HCT116 (cell line): ENCODE measurements around the gene PSORS1C2. TPM values are rescaled to one million over a fixed set of nuclear protein-coding genes. Genes with fewer than 3 reads are reported as not detected.

Experiments
- ATAC-seq: fragments of 200-7000 bp; cut with Tn5 transposase; 2 replicates; pipeline ENCODE4 v1.9.1; 2020; ENCODE audit warnings: mild to moderate bottlenecking, moderate library complexity
- BruUV-seq: library from RNA; stranded (reverse); fragments of 400-500 nt; replicated peaks from 2 replicates; lab custom pipeline; 2021; lab: Mats Ljungman, UMichigan
- CTCF ChIA-PET: fragments of 300-600 bp; sonication (Branson Sonifier 250); formaldehyde crosslinking; loops from one replicate; lab custom pipeline; 2021; ENCODE audit warnings: antibody characterized with exemption; lab: Charles Lee
- POLR2A ChIA-PET: fragments of 300-600, 350-600 bp; sonication (Branson Sonifier 250); formaldehyde crosslinking; loops from one replicate; lab custom pipeline; 2021; ENCODE audit warnings: antibody characterized with exemption; lab: Charles Lee
- RAD21 ChIA-PET, 2 experiments: fragments of 300-600 bp; sonication (Branson Sonifier 250); formaldehyde crosslinking; loops; one replicate each; lab custom pipeline; 2023; ENCODE audit warnings: low total read pairs in 2 of 2; ENCODE audit not compliant: uncharacterized antibody in 2 of 2, unreplicated experiment in 2 of 2, low non-redundant PET in 1 of 2; lab: Charles Lee
- DNase-seq: peaks from one replicate; pipeline ENCODE4 v3.0.0-alpha.2; 2010; ENCODE audit warnings: low read depth, low spot score
- H2AFZ ChIP-seq: fragments of 200-600 bp; shearing (Covaris generic), sonication (generic); 2 replicates; pipeline ENCODE4 v1.6.1; 2017; ENCODE audit warnings: low read depth, mixed run types, mixed read lengths, antibody characterized with exemption, low read length; ENCODE audit not compliant: poor library complexity, severe bottlenecking
- H3K27ac ChIP-seq: 2 replicates; pipeline ENCODE4 v1.5.1; 2012; ENCODE audit warnings: low read depth, low read length
- H3K27me3 ChIP-seq: fragments of 200-600 bp; sonication (generic); 2 replicates; pipeline ENCODE4 v1.6.1; 2016; ENCODE audit warnings: mixed run types, low read length, mixed read lengths; ENCODE audit not compliant: insufficient read depth
- H3K36me3 ChIP-seq, 2 experiments: fragments of 200-500 bp in 1 of 2; fragments of 200-600 bp in 1 of 2; sonication (Bioruptor generic) in 1 of 2; sonication (generic) in 1 of 2; 2 replicates each; pipeline versions ENCODE4 v1.5.1 to v1.6.1; 2014 to 2016; ENCODE audit warnings: low read length in 2 of 2, inconsistent platforms in 1 of 2, mixed read lengths in 1 of 2, mixed run types in 1 of 2; ENCODE audit not compliant: insufficient read depth in 2 of 2, control insufficient read depth in 1 of 2
- H3K4me1 ChIP-seq, 2 experiments: fragments of 200-600 bp in 1 of 2; sonication (generic) in 1 of 2; 2 replicates each; pipeline versions ENCODE4 v1.5.1 to v1.6.1; 2012 to 2017; ENCODE audit warnings: low read length in 2 of 2, inconsistent platforms in 1 of 2, mild to moderate bottlenecking in 1 of 2, mixed read lengths in 1 of 2, mixed run types in 1 of 2, moderate library complexity in 1 of 2; ENCODE audit not compliant: insufficient read depth in 2 of 2, control insufficient read depth in 1 of 2
- H3K4me2 ChIP-seq: fragments of 200-600 bp; sonication (generic); 2 replicates; pipeline ENCODE4 v1.6.1; 2017; ENCODE audit warnings: mixed run types, low read length, mixed read lengths
- H3K4me3 ChIP-seq, 2 experiments: fragments of 200-600 bp in 1 of 2; sonication (generic) in 1 of 2; replicated peaks in 1 of 2; 2 replicates each; pipeline ENCODE4 v1.5.1; 2011 to 2016; ENCODE audit warnings: low read length in 2 of 2, control low read depth in 1 of 2, low read depth in 1 of 2, mild to moderate bottlenecking in 1 of 2, mixed read lengths in 1 of 2, mixed run types in 1 of 2
- H3K79me2 ChIP-seq: fragments of 200-600 bp; sonication (generic); 2 replicates; pipeline ENCODE4 v1.6.1; 2017; ENCODE audit warnings: mild to moderate bottlenecking, mixed run types, low read length, moderate library complexity, mixed read lengths; ENCODE audit not compliant: insufficient read depth
- H3K9ac ChIP-seq: fragments of 200-600 bp; sonication (generic); 2 replicates; pipeline ENCODE4 v1.6.1; 2016; ENCODE audit warnings: low read length, mixed read lengths
- H3K9me2 ChIP-seq: fragments of 200-600 bp; sonication (generic), shearing (Covaris generic); 2 replicates; pipeline ENCODE4 v1.6.1; 2017; ENCODE audit warnings: mixed run types, mild to moderate bottlenecking, moderate library complexity; ENCODE audit not compliant: insufficient read depth
- H3K9me3 ChIP-seq, 2 experiments: fragments of 200-500 bp in 1 of 2; fragments of 200-600 bp in 1 of 2; sonication (Bioruptor generic) in 1 of 2; sonication (generic) in 1 of 2; 2 replicates each; pipeline ENCODE4 v1.6.1; 2014 to 2017; ENCODE audit warnings: low read length in 2 of 2, mixed read lengths in 2 of 2, inconsistent platforms in 1 of 2, low read depth in 1 of 2, mild to moderate bottlenecking in 1 of 2, mixed run types in 1 of 2, moderate library complexity in 1 of 2; ENCODE audit not compliant: control insufficient read depth in 1 of 2, insufficient read depth in 1 of 2
- H4K20me1 ChIP-seq: fragments of 200-600 bp; sonication (generic), shearing (Covaris generic); 2 replicates; pipeline ENCODE4 v1.6.1; 2017; ENCODE audit warnings: mixed run types, mild to moderate bottlenecking, moderate library complexity; ENCODE audit not compliant: insufficient read depth
- CTCF ChIP-seq, 3 experiments: fragments of 200-600 bp in 1 of 3; sonication (generic) in 1 of 3; IDR thresholded peaks in 2 of 3; conservative IDR thresholded peaks in 1 of 3; 2 replicates each; pipeline ENCODE4 v1.5.1; 2012 to 2017; ENCODE audit warnings: low read depth in 2 of 3, low read length in 2 of 3, antibody characterized with exemption in 1 of 3, borderline replicate concordance in 1 of 3, control low read depth in 1 of 3, mild to moderate bottlenecking in 1 of 3, mixed read lengths in 1 of 3, mixed run types in 1 of 3, moderate library complexity in 1 of 3; ENCODE audit not compliant: insufficient read depth in 1 of 3
- ELF1 ChIP-seq: IDR thresholded peaks from 2 replicates; pipeline ENCODE4 v1.6.1; 2012; ENCODE audit warnings: low read depth, borderline replicate concordance
- EZH2 ChIP-seq: fragments of 200-600 bp; sonication (generic); IDR thresholded peaks from 2 replicates; pipeline ENCODE4 v1.6.1; 2017; ENCODE audit warnings: antibody characterized with exemption, mixed run types
- EZH2phosphoT487 ChIP-seq: fragments of 200-600 bp; IDR thresholded peaks from 2 replicates; pipeline ENCODE4 v1.6.1; 2018; ENCODE audit warnings: antibody characterized with exemption, borderline replicate concordance
- FOSL1 ChIP-seq: IDR thresholded peaks from 2 replicates; pipeline ENCODE4 v1.6.1; 2012; ENCODE audit warnings: low read depth
- JUND ChIP-seq: IDR thresholded peaks from 2 replicates; pipeline ENCODE4 v1.6.1; 2012
- MAX ChIP-seq: IDR thresholded peaks from 2 replicates; pipeline ENCODE4 v1.6.1; 2012
- POLR2A ChIP-seq: IDR thresholded peaks from 2 replicates; pipeline ENCODE4 v1.7.0; 2011; ENCODE audit warnings: borderline replicate concordance; ENCODE audit not compliant: insufficient read depth, insufficient read length; ENCODE audit errors: extremely low read depth
- RAD21 ChIP-seq: IDR thresholded peaks from 2 replicates; pipeline ENCODE4 v1.6.1; 2012; ENCODE audit warnings: low read depth, mild to moderate bottlenecking
- REST ChIP-seq: IDR thresholded peaks from 2 replicates; pipeline ENCODE4 v1.6.1; 2012; ENCODE audit warnings: low read depth
- SIN3A ChIP-seq: IDR thresholded peaks from 2 replicates; pipeline ENCODE4 v1.6.1; 2012; ENCODE audit warnings: low read depth
- SP1 ChIP-seq: IDR thresholded peaks from 2 replicates; pipeline ENCODE4 v1.6.1; 2012; ENCODE audit warnings: low read depth
- SRF ChIP-seq: IDR thresholded peaks from 2 replicates; pipeline ENCODE4 v1.6.1; 2012; ENCODE audit warnings: low read depth
- YY1 ChIP-seq: IDR thresholded peaks from 2 replicates; pipeline ENCODE4 v1.6.1; 2011; ENCODE audit warnings: low read length, low read depth, moderate library complexity, mild to moderate bottlenecking; ENCODE audit not compliant: insufficient replicate concordance; ENCODE audit errors: extremely low read depth
- intact Hi-C: fragments of 100-400 bp; cut with micrococcal nuclease; formaldehyde crosslinking; loops from 2 replicates; pipeline ENCODE4 v1.10.0; 2022
- total RNA-seq: library from RNA; stranded (reverse); gene quantifications from one replicate; pipeline ENCODE4 v1.2.1, GENCODE V29; 2021; ENCODE audit not compliant: unreplicated experiment
- TF ChIP-seq, protein P1 (sequence below): IDR thresholded peaks from 2 replicates; pipeline ENCODE4 v1.6.1; 2011; ENCODE audit warnings: mild to moderate bottlenecking, low read length, moderate library complexity; ENCODE audit not compliant: insufficient replicate concordance; ENCODE audit errors: extremely low read depth
- TF ChIP-seq, protein P2 (sequence below): IDR thresholded peaks from 2 replicates; pipeline ENCODE4 v1.6.1; 2012

The PSORS1C2 gene
- total RNA-seq, 1 experiment from 2014 or later: not detected

DNA sequence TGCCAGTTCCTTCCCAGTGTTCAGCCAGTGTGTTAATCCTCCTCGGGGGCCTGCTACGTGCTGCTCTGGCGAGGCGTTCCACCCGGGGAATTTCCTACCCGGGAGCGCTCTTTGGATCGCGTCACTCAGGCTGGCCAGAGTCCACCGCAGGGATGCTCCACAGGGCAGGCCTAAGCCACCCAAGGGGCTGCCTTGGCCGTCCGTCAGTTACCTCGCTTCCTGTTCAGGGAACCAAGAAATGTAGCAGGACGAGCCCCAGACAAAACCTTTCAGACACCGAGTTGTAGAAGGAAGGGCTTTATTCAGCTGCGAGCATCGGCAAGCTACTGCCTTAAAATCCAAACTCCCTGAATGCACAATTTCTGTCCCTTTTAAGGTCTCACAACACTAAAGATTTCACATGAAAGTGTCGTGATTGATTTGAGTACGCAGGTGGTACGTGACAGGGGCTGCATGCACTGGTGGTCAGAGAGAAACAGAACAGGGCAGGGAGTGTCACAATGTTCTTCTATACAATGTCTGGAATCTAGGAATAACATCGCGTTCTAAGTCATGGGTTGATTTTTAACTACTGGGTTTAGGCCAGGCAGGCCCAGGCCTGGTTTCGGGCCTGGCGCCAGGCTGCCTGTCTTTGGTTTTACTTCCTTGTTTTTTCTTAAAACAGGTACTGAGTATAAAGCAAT is 47.3 kb upstream of the PSORS1C2 start:
- Histone ChIP-seq H3K27me3 (no peaks in the 10 kb centered on the region), H4K20me1 (no peaks in the 10 kb centered on the region), H3K9me2 (no peaks in the 10 kb centered on the region), H3K27ac (no peak overlapping the region), H3K9me3 (no peaks in the 10 kb centered on the region), H3K4me3 (no peak overlapping the region), H2AFZ (no peak overlapping the region), H3K4me2 (no peak overlapping the region), H3K9ac (no peak overlapping the region), H3K79me2 (no peaks in the 10 kb centered on the region), H3K36me3 (no peaks in the 10 kb centered on the region), H3K4me1 (no peaks in the 10 kb centered on the region)
- POLR2A ChIA-PET: no interaction called here
- TF ChIP-seq SIN3A (no peak), REST (no peak), SRF (no peak), CTCF (IDR thresholded peaks at IDR 0.05 in 2 of 3, conservative IDR thresholded peaks at IDR 0.05 in 1 of 3; ENCODE audit: borderline replicate concordance in 1 of 3, insufficient read depth in 1 of 3, low read depth in 2 of 3, low read length in 2 of 3) (no peak), JUND (no peak), EZH2phosphoT487 (no peak), POLR2A (no peak), MAX (no peak), YY1 (no peak), RAD21 (no peak), FOSL1 (no peak), ELF1 (no peak), EZH2 (no peak), SP1 (no peak)
- TF ChIP-seq, protein P1, sequence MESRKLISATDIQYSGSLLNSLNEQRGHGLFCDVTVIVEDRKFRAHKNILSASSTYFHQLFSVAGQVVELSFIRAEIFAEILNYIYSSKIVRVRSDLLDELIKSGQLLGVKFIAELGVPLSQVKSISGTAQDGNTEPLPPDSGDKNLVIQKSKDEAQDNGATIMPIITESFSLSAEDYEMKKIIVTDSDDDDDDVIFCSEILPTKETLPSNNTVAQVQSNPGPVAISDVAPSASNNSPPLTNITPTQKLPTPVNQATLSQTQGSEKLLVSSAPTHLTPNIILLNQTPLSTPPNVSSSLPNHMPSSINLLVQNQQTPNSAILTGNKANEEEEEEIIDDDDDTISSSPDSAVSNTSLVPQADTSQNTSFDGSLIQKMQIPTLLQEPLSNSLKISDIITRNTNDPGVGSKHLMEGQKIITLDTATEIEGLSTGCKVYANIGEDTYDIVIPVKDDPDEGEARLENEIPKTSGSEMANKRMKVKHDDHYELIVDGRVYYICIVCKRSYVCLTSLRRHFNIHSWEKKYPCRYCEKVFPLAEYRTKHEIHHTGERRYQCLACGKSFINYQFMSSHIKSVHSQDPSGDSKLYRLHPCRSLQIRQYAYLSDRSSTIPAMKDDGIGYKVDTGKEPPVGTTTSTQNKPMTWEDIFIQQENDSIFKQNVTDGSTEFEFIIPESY: no peak
- TF ChIP-seq, protein P2, sequence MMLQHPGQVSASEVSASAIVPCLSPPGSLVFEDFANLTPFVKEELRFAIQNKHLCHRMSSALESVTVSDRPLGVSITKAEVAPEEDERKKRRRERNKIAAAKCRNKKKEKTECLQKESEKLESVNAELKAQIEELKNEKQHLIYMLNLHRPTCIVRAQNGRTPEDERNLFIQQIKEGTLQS: no peak
- CTCF ChIA-PET: no interaction called here
- no peak for ATAC-seq
- DNase-seq: no peak
- RAD21 ChIA-PET: no interaction called here
- intact Hi-C loops: no loop called here
- BruUV-seq: no TSS peak
